Endothelial cell of umbilical vein (primary cell): ENCODE measurements around the gene CDK11B. TPM values are rescaled to one million over a fixed set of nuclear protein-coding genes. Genes with fewer than 3 reads are reported as not detected.
A peak's percentile ranks its signal among the peaks of the same experiment; 100 is the strongest.

Experiments used
- BruUV-seq: library from RNA; stranded (reverse); fragments of 400-500 nt; replicated peaks from 2 replicates; lab custom pipeline; 2021; lab: Mats Ljungman, UMichigan
- CTCF ChIA-PET: fragments of 300-600, 350-600 bp; sonication (Branson Sonifier 250); formaldehyde crosslinking; loops from one replicate; lab custom pipeline; 2021; ENCODE audit warnings: antibody characterized with exemption, inconsistent platforms; lab: Charles Lee
- POLR2A ChIA-PET: fragments of 300-600, 350-600 bp; sonication (Branson Sonifier 250); formaldehyde crosslinking; loops from one replicate; lab custom pipeline; 2021; ENCODE audit warnings: antibody characterized with exemption, inconsistent platforms; lab: Charles Lee
- DNase-seq: peaks from one replicate; pipeline ENCODE4 v3.0.0-alpha.2; 2011; ENCODE audit warnings: low read depth, low spot score
- FAIRE-seq: peaks from 2 replicates; lab custom pipeline; 2011; peaks lifted over from hg19 to GRCh38; lab: Jason Lieb, UNC
- H2AFZ ChIP-seq: 2 replicates; pipeline ENCODE4 v1.6.0; 2012; ENCODE audit warnings: low read depth, low read length, control low read depth, inconsistent platforms
- H3K27ac ChIP-seq: 2 replicates; pipeline ENCODE4 v1.5.1; 2011; ENCODE audit warnings: low read depth, mild to moderate bottlenecking, control low read depth, low read length, moderate library complexity; ENCODE audit not compliant: insufficient read depth
- H3K27me3 ChIP-seq, 2 experiments: 2 replicates each; pipeline versions ENCODE4 v1.6.0 to v1.6.1; 2011; ENCODE audit warnings: low read length in 2 of 2, mixed read lengths in 1 of 2; ENCODE audit not compliant: control insufficient read depth in 2 of 2, insufficient read depth in 2 of 2
- H3K36me3 ChIP-seq, 2 experiments: 2 replicates in 1 of 2; 3 replicates in 1 of 2; pipeline ENCODE4 v1.5.1; 2011; ENCODE audit warnings: low read length in 2 of 2, mild to moderate bottlenecking in 1 of 2, moderate library complexity in 1 of 2; ENCODE audit not compliant: control insufficient read depth in 2 of 2, insufficient read depth in 2 of 2; ENCODE audit errors: extremely low read depth in 1 of 2
- H3K4me1 ChIP-seq: 3 replicates; pipeline ENCODE4 v1.5.1; 2011; ENCODE audit warnings: mild to moderate bottlenecking, low read length; ENCODE audit not compliant: control insufficient read depth, insufficient read depth; ENCODE audit errors: extremely low read depth
- H3K4me2 ChIP-seq: 2 replicates; pipeline ENCODE4 v1.6.1; 2011; ENCODE audit warnings: low read length, control low read depth, mixed read lengths; ENCODE audit not compliant: insufficient read depth
- H3K4me3 ChIP-seq, 3 experiments: fragments of 200-600 bp in 1 of 3; sonication (generic), shearing (Covaris generic) in 1 of 3; replicated peaks in 1 of 3; 2 replicates each; pipeline ENCODE4 v1.5.1; 2011 to 2016; ENCODE audit warnings: control low read depth in 3 of 3, low read length in 3 of 3, mild to moderate bottlenecking in 2 of 3, inconsistent platforms in 1 of 3, low read depth in 1 of 3, moderate library complexity in 1 of 3; ENCODE audit not compliant: insufficient read depth in 1 of 3
- H3K79me2 ChIP-seq: 2 replicates; pipeline ENCODE4 v1.6.0; 2012; ENCODE audit warnings: low read length, inconsistent platforms; ENCODE audit not compliant: control insufficient read depth, insufficient read depth
- H3K9ac ChIP-seq: replicated peaks from 2 replicates; pipeline ENCODE3; 2011; ENCODE audit warnings: low read length, control low read depth; ENCODE audit not compliant: insufficient read depth; ENCODE audit errors: extremely low read depth
- H3K9me1 ChIP-seq: replicated peaks from 3 replicates; pipeline ENCODE4 v1.6.0; 2011; ENCODE audit warnings: mild to moderate bottlenecking, low read length; ENCODE audit not compliant: control insufficient read depth, insufficient read depth; ENCODE audit errors: extremely low read depth
- H3K9me3 ChIP-seq: replicated peaks from 2 replicates; pipeline ENCODE4 v1.5.1; 2012; ENCODE audit warnings: low read length, inconsistent platforms; ENCODE audit not compliant: control insufficient read depth, insufficient read depth
- H4K20me1 ChIP-seq: replicated peaks from 2 replicates; pipeline ENCODE3; 2011; ENCODE audit warnings: mild to moderate bottlenecking, low read length; ENCODE audit not compliant: control insufficient read depth, insufficient read depth; ENCODE audit errors: extremely low read depth
- EZH2 ChIP-seq: IDR thresholded peaks from 2 replicates; pipeline ENCODE4 v1.6.1; 2012; ENCODE audit warnings: borderline replicate concordance, low read depth, mild to moderate bottlenecking, moderate library complexity, low read length, inconsistent platforms; ENCODE audit not compliant: severe bottlenecking
- FOS ChIP-seq: IDR thresholded peaks from 2 replicates; pipeline ENCODE4 v1.6.1; 2011; ENCODE audit warnings: mild to moderate bottlenecking, low read length, moderate library complexity, borderline replicate concordance; ENCODE audit not compliant: insufficient read depth
- GATA2 ChIP-seq: IDR thresholded peaks from 2 replicates; pipeline ENCODE4 v1.7.0; 2011; ENCODE audit warnings: low read depth, mild to moderate bottlenecking, moderate library complexity, mixed read lengths, low read length; ENCODE audit not compliant: insufficient read length, insufficient read depth
- JUN ChIP-seq: IDR thresholded peaks from 2 replicates; pipeline ENCODE4 v1.6.1; 2011; ENCODE audit warnings: borderline replicate concordance, low read depth; ENCODE audit not compliant: insufficient read length, insufficient read depth
- MYC ChIP-seq: IDR thresholded peaks from one replicate; pipeline ENCODE4 v1.6.1; 2011; ENCODE audit warnings: mild to moderate bottlenecking, low read depth, low read length
- POLR2A ChIP-seq: IDR thresholded peaks from 2 replicates; pipeline ENCODE4 v1.6.1; 2012; ENCODE audit warnings: low read depth, mild to moderate bottlenecking, control low read depth, low read length
- POLR2AphosphoS5 ChIP-seq: IDR thresholded peaks from 2 replicates; pipeline ENCODE4 v1.6.1; 2012; ENCODE audit warnings: low read depth, mild to moderate bottlenecking, control low read depth, low read length, moderate library complexity; ENCODE audit not compliant: insufficient read depth
- dilution Hi-C: fragments of 300-500 bp; cut with MboI; formaldehyde crosslinking; loops from one replicate; pipeline ENCODE4 v1.15.0; 2019; ENCODE audit warnings: low sequenced_read_pairs; ENCODE audit not compliant: extremely low pct_ligation_motif_present
- intact Hi-C: fragments of 100-400 bp; cut with micrococcal nuclease; formaldehyde crosslinking; loops from one replicate; pipeline ENCODE4 v1.10.0; 2022
- polyA plus RNA-seq, 4 experiments: library from polyadenylated mRNA; depleted of rRNA in 3 of 4; stranded (reverse) in 3 of 4; unstranded in 1 of 4; fragments of >200 nt; gene quantifications; 2 replicates each; pipeline versions ENCODE4 v1.2.1 to v1.2.3, GENCODE V29; 2011 to 2012; ENCODE audit warnings: missing spikeins in 1 of 4
- total RNA-seq: library from RNA; stranded (reverse); gene quantifications from 2 replicates; pipeline ENCODE4 v1.2.3, GENCODE V29; 2021
- TF ChIP-seq, protein P1 (sequence below), 2 donors: IDR thresholded peaks; 1 replicate in 1 of 2; 2 replicates in 1 of 2; pipeline ENCODE4 v1.5.1; 2011; ENCODE audit warnings: low read length in 2 of 2, mild to moderate bottlenecking in 2 of 2, moderate library complexity in 2 of 2, control low read depth in 1 of 2, inconsistent platforms in 1 of 2, low read depth in 1 of 2; ENCODE audit not compliant: insufficient read depth in 1 of 2; ENCODE audit errors: extremely low read depth in 1 of 2
- TF ChIP-seq, protein P2 (sequence below): IDR thresholded peaks from 2 replicates; pipeline ENCODE4 v1.6.1; 2011; ENCODE audit not compliant: insufficient read depth, insufficient read length

Gene CDK11B
- total and polyA plus RNA-seq, 2 donors (not counting 3 experiments of a cell fraction or from before 2014, with no cell fraction given): 16.4 to 32.0 TPM

GRCh38 chr1:1599030-1599934 lies 59.5 kb downstream of the CDK11B start:
- no peaks in the 10 kb centered on the region for H3K9me1 ChIP-seq
- FAIRE-seq: no peak
- H3K4me2 ChIP-seq: no peak overlapping the region

GRCh38 chr1:1598720-1599029 lies 60.1 kb downstream of the CDK11B start:
- Histone ChIP-seq H3K4me1 (no peaks in the 10 kb centered on the region), H3K36me3 (no peaks in the 10 kb centered on the region), H3K9me1 (no peaks in the 10 kb centered on the region), H2AFZ (no peak overlapping the region), H3K9ac (no peak overlapping the region), H3K79me2 (no peaks in the 10 kb centered on the region), H3K9me3 (no peaks in the 10 kb centered on the region), H3K4me3 (no peak overlapping the region), H3K4me2 (no peak overlapping the region), H3K27me3 (peaks cover 18 to 31% of the 10 kb centered on the region in 2 experiments), H4K20me1 (no peaks in the 10 kb centered on the region), H3K27ac (no peak overlapping the region)
- ChIA-PET CTCF (no interaction called here), POLR2A (no interaction called here)
- dilution Hi-C loops: no loop called here
- BruUV-seq: no TSS peak
- intact Hi-C loops: no loop called here
- DNase-seq (no peak), FAIRE-seq (no peak)
- TF ChIP-seq EZH2: no peak
- no peak for TF ChIP-seq POLR2AphosphoS5
- TF ChIP-seq GATA2: no peak
- no peak for TF ChIP-seq FOS
- TF ChIP-seq, protein P1, sequence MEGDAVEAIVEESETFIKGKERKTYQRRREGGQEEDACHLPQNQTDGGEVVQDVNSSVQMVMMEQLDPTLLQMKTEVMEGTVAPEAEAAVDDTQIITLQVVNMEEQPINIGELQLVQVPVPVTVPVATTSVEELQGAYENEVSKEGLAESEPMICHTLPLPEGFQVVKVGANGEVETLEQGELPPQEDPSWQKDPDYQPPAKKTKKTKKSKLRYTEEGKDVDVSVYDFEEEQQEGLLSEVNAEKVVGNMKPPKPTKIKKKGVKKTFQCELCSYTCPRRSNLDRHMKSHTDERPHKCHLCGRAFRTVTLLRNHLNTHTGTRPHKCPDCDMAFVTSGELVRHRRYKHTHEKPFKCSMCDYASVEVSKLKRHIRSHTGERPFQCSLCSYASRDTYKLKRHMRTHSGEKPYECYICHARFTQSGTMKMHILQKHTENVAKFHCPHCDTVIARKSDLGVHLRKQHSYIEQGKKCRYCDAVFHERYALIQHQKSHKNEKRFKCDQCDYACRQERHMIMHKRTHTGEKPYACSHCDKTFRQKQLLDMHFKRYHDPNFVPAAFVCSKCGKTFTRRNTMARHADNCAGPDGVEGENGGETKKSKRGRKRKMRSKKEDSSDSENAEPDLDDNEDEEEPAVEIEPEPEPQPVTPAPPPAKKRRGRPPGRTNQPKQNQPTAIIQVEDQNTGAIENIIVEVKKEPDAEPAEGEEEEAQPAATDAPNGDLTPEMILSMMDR (IDR thresholded peaks at IDR 0.05; ENCODE audit: extremely low read depth in 1 of 2, insufficient read depth in 1 of 2, low read depth in 1 of 2, low read length in 2 of 2): no peak
- no peak for TF ChIP-seq POLR2A
- no peak for TF ChIP-seq MYC
- TF ChIP-seq, protein P2, sequence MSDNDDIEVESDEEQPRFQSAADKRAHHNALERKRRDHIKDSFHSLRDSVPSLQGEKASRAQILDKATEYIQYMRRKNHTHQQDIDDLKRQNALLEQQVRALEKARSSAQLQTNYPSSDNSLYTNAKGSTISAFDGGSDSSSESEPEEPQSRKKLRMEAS: no peak
- no peak for TF ChIP-seq JUN

More at GRCh38 chr1:1599030-1599934, 59.5 kb downstream of the CDK11B start:
- dilution Hi-C loops (no loop called here), intact Hi-C loops (no loop called here)
- H3K9ac ChIP-seq: no peak overlapping the region
- H3K36me3 ChIP-seq: no peaks in the 10 kb centered on the region
- H3K27me3 ChIP-seq: peaks cover 18 to 31% of the 10 kb centered on the region in 2 experiments
- no TSS peak for BruUV-seq
- CTCF ChIA-PET: no interaction called here
- TF ChIP-seq GATA2: no peak
- TF ChIP-seq, protein P1 (IDR thresholded peaks at IDR 0.05; ENCODE audit: extremely low read depth in 1 of 2, insufficient read depth in 1 of 2, low read depth in 1 of 2, low read length in 2 of 2): peak; percentile 4 to 7
- H3K79me2 ChIP-seq: no peaks in the 10 kb centered on the region
- no peak overlapping the region for H3K27ac ChIP-seq
- no peak overlapping the region for H3K4me3 ChIP-seq
- no peaks in the 10 kb centered on the region for H3K9me3 ChIP-seq
- H3K4me1 ChIP-seq: no peaks in the 10 kb centered on the region
- no peaks in the 10 kb centered on the region for H4K20me1 ChIP-seq
- H2AFZ ChIP-seq: peak overlapping the region; percentile 63
- no peak for DNase-seq
- POLR2A ChIA-PET: no interaction called here
